Fibroblast of pulmonary artery (primary cell): Measurements from ENCODE around the gene QDPR.

Experiments
- DNase-seq: peaks from one replicate; pipeline ENCODE4 v3.0.0-alpha.2; 2010; ENCODE audit warnings: low read depth
- H3K4me3 ChIP-seq: replicated peaks from 2 replicates; pipeline ENCODE4 v1.5.1; 2011; ENCODE audit warnings: low read depth, mild to moderate bottlenecking, control low read depth, low read length, moderate library complexity
- CTCF ChIP-seq: IDR thresholded peaks from 2 replicates; pipeline ENCODE4 v1.5.1; 2011; ENCODE audit warnings: mild to moderate bottlenecking, control low read depth, low read length, inconsistent platforms; ENCODE audit errors: missing control alignments

The QDPR gene

GRCh38 chr4:17480210-17480927 is 31.5 kb downstream of the QDPR start:
- TF ChIP-seq CTCF, result no peak
- DNase-seq, result no peak
- no peak overlapping the region for H3K4me3 ChIP-seq

GRCh38 chr4:17477774-17478472 is 34.0 kb downstream of the QDPR start:
- no peak overlapping the region for H3K4me3 ChIP-seq
- DNase-seq, result no peak
- no peak for TF ChIP-seq CTCF

GRCh38 chr4:17476853-17477252 is 35.0 kb downstream of the QDPR start:
- no peak for DNase-seq
- no peak overlapping the region for H3K4me3 ChIP-seq
- no peak for TF ChIP-seq CTCF

- no peak for TF ChIP-seq CTCF
- DNase-seq, result peak; percentile 64
- no peak overlapping the region for H3K4me3 ChIP-seq
Measured at GRCh38 chr4:17475481-17475880, 36.4 kb downstream of the QDPR start.

GRCh38 chr4:17469931-17470674 is 41.8 kb downstream of the QDPR start:
- TF ChIP-seq CTCF, result no peak
- H3K4me3 ChIP-seq, result no peak overlapping the region
- DNase-seq, result peak; percentile 29

- peak; percentile 73 for DNase-seq
- no peak overlapping the region for H3K4me3 ChIP-seq
Measured at GRCh38 chr4:17468619-17469221, 43.2 kb downstream of the QDPR start.

More at GRCh38 chr4:17468619-17469221, 43.2 kb downstream of the QDPR start:
- peak; percentile 60 for TF ChIP-seq CTCF
